Stimulated activated CD4-positive, alpha-beta T cell treated with anti-CD3 and anti-CD28 coated beads, TNF-alpha, amount 100 ng/mL, for 1 hour (primary cell): ENCODE results near the gene ROPN1.
"Not testable (repeated sequence)": the region's sequence is repeated elsewhere in the genome, so short reads cannot be mapped to it uniquely, and the experiment has no call there.

Source experiments
- DNase-seq, 3 donors: peaks; one replicate each; pipeline ENCODE4 v3.0.0-alpha.2; 2020; ENCODE audit warnings: low read depth in 3 of 3, low spot score in 1 of 3

Gene ROPN1

DNA sequence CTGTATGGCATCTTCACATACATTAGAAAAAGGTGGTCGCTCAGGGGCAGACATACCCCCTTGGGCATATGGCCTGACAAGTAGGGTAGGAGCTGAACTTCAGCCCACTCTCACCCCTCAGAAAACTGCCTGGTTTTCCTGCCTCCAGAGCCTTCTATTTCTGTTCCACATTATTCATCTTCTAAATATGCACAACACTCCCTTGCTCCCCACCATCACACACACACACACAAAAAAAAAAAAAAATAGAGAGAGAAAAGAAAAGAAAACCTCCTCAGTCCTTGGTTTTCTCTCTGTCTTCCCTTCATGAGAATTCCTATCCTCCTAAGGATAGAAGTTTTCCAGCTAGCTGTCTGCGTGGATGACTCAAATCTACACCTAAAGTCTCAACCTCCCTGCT lies 5.6 kb upstream of the ROPN1 start:
- DNase-seq = no peak

DNA sequence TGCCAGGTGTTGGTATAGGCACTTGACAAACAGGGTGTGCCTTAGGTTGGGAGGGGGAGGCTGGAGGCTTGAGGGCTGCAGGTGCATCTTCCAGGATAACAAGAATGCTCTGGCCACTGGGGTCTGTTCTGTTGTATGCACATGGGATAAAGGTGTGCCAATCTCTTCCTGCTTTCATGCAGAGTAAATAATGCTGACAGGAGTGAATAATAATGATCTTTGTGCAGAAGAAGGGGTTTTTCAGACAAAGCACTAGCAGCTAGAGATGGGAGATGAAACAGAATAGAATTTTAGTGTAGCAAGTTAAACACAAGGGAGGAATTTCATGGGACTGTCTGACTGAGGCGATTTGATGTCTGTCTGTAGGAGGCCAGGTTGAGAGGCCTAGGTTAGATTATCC lies 1.9 kb upstream of the ROPN1 start:
- DNase-seq = no peak

DNA sequence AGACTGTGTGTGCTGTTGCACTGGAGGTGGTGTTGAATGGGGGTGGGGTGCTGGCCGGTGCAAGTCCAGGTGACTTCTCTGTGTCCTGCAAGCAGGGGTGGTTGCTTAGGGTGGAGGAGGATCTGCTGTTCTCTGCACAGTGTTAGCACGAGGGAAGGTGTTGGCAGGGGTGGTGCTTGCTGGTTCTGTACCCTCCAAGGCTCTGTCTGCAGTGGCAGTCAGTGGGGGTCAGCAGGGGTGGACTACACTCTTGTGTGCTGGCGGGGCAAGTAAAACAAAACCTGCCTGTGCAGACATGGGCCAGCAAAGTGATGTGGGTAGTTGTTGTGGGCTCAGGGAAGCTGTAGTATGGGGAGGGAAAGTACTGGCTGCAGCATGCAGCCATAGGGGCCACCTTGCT lies 5.5 kb downstream of the ROPN1 start:
- DNase-seq = no peak

DNA sequence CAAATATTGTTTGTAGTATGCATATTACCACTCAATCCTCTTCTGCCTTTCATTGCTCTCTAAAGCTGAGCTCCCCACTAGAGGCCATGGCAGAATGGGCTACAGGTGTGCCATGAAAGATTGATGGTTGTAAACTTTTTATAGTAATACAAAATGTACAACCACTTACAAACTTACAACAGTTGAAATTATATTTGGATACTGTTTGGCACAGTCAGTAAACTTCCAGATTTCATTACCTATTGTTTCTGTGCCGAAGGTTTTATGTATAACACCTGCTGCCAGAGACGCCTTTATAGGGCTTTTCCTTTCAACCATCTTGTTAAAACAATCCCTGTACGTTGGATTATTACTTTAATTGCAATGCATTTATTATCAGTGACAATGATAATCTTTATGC lies 7.0 kb downstream of the ROPN1 start:
- DNase-seq = no peak

DNA sequence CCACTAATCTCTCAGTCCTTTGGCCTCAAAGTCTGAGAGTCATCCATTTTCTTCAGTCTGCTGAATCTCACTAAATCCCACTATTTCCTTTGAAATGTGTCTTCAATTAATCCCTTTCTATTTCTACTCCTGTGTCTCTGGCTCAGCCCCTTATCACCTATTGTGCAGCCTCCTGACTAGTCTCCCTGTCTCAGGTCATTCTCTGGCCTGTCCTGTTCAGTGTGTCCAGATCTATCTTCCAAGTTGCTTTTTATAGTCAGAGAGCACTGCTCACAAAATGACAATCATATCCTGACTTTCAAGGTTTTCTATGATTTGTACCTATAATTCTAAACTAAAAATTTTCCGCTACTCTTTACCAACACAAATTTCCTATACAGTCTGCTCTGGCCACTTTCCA lies 7.6 kb downstream of the ROPN1 start:
- DNase-seq = no peak

DNA sequence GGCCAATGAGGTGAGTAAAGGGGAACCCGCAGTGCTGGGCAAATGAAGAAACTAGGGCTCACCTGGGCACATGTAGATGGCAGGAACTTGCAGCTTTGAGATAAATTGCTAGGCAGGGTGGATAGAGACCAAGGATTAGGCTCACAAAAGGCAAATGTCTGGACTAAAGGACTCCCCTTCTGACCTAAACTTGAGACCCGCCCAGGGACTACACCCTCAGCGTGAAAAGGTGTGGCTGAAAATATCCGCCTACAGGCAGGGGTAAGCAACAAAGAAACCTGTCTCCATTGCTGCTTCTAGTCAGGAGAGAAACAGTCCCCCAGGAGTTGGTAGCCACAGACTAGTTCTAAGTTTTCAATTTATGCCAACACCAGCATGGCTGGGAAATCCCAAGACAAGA lies 10.6 kb downstream of the ROPN1 start:
- not testable (repeated sequence) for DNase-seq

DNA sequence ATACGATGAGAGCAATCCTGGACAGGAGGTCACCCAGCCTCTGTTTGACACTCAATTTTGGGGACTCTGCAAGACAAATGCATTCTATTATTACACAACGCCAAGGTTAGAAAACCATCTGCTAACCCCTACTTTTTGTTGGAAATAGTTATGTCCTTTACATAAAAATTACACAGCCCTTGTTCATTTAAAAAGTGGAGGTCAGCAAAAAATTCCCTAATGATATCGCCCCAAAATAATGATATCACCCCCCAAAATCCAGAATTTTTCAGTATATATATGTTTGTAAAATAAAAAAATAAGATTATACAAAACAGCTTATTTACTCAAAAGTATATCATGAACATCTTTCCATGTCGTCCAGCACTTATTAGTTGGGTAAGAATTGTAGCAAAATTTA lies 11.4 kb downstream of the ROPN1 start:
- no peak for DNase-seq

DNA sequence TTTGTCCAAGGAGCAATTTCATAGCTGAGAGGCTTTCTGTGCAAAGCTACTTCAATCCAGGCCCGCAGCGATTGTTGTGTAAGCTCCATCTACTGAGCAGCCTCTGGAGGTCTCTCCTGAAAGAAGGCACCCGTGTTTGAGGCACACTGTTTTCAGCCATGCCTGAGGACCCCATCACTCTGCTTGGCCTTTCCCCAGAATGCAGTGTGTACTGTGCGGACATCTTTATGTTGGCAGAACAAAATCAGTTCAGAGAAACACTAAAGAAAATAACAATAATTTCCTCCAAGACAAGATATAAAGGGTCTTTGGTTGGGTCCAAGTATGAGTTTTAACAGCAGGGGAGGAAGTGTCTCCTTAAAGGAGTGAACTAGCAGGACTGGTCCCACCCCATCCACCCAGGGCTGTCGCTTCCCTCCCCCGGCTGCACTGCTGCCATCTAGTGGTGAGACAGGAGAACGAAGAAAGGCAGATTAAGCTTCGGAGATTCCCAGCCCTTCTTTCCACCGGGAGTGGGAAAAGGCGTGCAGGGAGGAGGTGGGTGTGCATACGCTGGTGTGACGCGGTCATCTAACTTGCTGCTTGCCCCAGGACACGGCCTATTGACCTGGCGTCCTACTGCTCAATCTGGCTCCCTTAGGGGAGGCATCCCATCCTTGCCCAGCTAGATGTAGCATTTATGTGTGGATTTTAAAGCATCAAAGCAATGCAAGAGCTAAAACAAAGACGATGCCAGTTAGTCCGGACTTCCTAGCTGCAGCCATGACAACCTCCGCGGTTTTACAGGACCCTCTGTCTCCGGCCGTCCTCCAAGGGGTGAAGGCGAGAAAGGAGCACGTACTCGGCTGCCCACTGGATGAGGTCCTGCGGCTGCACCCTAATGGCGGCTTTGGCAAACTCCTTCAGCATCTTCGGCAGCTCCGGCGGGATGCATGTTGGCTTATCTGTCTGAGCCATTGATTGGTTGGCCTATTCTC lies 12.1 kb downstream of the ROPN1 start:
- DNase-seq = not testable (repeated sequence)

DNA sequence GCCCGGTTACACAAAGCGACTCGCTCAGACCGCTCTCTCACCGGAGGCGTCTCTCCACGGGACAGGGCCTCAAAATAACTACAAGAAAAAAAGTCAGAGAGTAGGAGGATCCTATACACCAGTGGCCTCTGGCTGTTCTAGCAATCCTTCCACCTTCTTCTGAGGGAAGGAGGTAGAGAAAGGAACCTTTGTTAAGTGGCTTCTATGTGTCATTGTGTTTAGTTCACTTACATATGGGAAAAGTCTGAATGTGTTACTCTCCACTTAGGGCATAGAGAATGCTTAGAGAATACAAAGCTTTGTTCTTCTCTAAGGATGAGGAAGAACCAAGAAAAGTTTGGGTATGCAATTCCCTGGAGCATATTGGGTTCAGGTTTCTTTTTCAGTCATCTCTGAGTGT lies 15.0 kb downstream of the ROPN1 start:
- not testable (repeated sequence) for DNase-seq

DNA sequence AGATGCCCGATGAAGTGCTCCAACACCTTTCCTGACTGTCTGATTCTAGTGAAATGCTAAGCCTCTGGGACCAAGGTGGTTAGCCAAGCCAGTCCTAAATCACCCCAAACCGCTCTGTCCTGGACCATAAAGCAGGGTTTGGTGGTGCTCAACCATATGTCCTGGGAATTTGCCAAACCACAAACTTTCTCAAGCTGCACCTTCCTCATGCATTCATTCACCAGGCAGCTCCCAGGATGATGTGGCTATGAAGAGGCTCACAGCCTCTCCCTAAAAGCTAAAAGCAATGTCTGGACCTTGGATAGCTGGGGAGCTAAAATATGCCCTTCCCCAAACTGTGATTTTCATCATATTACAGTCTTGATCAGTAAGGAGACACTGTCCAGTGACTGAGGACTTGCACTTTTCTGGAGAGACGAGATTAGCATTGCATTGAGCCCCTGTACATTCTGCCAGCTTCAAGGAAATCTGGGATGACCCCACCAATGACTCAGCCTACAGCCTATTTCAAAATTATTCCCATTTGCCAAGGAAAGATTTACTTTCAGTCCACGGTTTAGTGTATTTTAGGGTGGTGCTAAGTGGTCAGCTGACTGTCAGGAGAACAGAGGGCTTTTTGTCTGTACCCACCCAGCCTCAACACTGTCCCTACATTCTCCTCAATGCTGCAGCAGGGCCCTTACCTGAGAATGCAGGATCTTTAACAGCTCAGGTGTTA lies 15.6 kb downstream of the ROPN1 start:
- not testable (repeated sequence) for DNase-seq

DNA sequence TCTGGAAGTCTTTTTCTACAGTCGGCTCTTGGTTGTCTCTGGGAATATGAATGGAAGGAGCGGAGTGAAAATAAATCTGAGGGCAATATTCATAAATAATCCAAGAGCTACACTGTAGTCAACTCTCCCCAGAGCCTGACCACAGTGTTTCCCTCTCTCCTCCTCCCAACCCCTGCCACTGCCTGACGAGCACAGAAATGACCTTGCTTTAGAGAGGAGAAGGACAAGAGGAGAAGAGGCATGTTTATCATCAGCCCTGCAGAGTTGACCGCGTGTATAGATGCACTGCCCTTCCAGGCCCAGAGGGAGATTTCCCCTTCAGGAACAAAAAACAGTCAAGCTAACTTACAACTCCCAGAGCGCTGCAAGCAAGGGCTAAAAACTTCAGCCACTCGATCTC lies 16.9 kb downstream of the ROPN1 start:
- DNase-seq = not testable (repeated sequence)

DNA sequence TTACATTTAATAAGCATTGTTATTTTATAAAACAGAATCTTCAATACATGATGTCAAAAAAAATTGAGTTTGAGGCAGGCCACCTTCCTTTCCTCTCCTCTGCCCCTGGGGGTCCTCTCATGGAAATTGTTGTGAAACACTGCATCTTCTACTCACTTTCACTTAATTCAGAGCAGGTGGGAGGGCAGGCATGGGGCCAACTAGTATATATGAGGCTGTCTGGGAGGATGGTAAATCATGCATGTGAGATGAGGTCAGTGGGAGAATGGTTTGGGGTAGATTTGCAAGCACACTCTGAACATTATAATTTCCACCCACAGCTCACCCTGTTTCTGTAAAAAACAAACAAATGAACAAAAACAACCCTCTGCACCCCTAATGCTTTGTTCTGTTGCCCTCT lies 20.5 kb downstream of the ROPN1 start:
- DNase-seq = no peak

DNA sequence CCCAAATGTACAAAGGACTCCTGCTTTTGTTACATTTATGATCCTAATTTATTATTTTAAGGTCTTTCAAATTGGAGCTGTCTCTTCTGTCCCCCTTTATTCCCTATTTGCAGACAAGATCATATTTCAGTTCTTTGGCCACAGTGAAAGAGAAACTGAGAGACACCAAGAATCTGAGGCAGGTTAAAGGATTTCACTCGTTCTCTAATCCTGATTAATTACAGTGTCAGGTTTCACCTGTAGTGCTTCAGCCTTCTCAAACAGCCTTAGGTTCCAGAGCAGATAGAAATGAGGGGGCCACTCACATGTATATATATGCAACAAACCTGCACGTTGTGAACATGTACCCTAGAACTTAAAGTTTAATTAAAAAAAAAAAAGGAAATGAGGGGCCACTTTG lies 24.7 kb downstream of the ROPN1 start:
- not testable (repeated sequence) for DNase-seq

DNA sequence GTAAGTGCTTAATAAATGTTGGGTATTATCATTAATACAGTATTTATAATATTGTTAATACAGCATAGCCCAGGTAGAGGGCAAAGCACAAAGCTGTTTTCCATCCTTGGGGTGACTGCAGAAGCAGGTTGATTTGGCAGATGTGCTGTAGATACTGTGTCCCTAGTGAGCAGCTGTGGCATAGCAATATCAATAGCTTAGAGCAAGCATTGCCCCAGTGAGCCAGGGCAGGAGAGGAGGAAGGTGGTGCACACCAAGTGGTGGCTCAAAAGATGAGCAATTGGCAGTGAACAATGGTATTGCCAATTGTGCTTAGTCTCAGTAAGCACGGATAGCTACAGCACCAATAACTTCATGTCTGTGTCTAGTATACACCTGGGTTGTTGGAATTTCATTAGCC lies 25.1 kb downstream of the ROPN1 start:
- DNase-seq = not testable (repeated sequence)

DNA sequence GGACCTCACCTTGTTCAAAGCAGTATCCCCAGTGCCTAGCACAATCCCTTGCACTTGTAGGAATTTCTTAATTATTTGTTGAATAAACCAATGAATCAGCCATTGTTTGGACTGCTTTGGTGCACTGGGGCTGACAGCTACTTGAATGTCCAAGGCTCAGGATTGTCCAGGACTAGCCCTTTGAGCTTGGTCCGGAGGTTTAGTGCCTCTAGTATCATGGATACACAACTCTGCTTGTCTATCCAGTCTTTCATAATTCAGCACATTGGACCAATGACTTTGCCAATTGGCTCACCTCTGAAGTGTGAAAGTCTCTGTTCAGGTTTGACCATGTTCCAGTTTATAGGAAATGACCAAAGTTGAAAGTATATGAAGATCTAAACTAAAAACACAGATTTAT lies 27.1 kb downstream of the ROPN1 start:
- not testable (repeated sequence) for DNase-seq

DNA sequence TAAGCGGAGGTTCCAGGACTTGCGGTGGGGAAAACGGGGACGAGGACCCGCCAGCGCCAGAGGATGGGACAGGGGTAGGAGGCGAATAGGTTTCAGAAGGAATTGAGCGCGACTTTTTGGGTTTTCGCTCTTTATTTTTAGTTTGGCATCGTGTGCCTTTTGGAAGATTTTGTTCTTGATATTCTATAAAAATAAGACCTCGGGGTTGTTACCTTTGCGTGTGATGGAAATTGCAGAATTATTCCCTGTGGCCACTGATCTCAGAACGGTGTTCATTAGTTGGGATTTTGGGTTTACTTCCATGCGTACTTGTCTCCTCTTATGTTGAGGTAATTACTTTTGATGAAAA lies 30.4 kb downstream of the ROPN1 start:
- DNase-seq = no peak

DNA sequence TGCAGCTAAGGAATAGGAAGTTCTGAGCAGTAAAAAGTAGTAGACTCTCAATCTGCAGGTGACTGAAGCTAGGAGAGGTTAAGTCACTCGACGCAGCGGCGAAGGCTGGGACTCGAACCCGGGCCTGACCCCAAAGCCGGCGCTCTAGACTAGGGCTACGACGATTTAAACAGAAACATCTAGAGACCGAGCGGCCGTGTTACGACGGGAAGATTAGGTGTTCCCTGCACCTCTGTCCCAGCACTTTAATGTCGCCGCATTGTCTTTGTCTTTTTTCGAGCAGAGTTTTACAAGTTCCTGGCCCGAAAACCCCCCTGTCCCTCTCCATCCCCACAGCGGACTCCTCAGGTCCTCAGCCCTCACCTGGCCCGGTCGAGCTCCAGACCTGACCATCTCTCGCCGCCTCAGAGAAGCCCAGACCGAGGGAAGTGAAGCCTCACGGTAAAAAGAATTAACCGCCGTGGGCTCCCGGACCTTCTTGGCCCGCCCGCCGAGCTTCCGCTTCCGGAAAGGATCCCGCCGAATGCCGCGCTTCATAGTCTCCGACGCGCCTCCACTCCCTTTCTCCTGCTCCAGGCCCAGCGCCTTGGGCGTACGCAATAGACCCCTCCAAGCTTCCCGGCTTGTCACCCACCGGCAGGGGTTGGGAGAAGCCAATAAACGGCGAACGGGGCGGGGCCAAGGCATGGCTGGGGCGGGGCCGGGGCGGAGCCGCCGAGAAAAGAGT lies 31.0 kb downstream of the ROPN1 start, which contains the start of gene CCDC14:
Gene CCDC14 (minus strand): TSS at position 449 of the 727 bp plus-strand sequence. CDS start 56 bp downstream, at position 393.
- DNase-seq = peak; percentile 11 to 70 (median 37)

DNA sequence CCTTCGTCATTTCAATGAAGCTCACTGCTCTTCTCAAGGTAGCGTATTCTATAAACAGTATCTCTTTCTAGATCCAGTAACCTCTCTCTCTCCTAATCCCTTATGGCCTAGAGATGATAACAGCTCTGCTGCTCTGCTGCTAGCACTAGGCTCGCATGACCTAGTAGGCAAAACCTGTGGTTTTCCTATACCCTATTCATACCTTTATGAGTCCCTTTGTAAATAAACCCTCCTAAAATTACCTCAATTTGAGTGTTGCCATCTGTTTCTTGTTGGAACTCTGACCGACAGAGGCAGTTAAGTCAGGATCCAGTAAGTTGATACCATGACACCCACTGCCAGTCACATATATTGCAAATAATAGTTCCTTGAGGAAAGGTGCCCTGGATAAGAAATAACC lies 38.2 kb downstream of the ROPN1 start:
- no peak for DNase-seq

DNA sequence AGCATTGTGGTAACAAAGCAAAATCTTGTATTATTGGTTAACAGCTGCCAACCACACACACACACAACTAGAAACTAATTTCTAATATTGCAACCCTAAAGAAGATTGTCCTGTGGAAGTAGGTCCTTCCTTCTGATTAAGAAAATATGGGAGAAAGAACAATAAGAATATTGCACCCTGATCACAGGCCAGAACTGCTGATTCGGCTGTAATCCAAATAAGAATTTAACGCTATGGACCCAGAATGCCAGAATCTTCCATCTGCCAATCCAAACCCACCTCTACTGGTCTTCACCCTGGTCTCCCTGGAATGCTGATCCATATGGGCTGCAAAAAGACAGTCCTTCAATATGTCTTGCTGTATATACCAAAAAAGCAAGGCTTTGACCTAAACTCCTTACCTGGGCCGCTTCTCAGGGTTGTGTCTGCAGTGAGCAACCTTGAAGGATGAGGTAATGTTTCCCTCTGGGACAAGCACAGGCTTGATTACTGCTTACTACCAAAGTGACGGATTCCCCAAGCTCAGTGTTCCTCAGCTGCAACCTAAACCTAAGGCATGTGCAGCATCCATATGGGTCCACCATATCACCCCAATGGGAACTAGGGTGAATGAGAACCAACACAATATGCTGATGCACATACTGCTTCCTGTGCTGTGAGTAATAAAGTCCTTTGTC lies 38.9 kb downstream of the ROPN1 start:
- DNase-seq = no peak

DNA sequence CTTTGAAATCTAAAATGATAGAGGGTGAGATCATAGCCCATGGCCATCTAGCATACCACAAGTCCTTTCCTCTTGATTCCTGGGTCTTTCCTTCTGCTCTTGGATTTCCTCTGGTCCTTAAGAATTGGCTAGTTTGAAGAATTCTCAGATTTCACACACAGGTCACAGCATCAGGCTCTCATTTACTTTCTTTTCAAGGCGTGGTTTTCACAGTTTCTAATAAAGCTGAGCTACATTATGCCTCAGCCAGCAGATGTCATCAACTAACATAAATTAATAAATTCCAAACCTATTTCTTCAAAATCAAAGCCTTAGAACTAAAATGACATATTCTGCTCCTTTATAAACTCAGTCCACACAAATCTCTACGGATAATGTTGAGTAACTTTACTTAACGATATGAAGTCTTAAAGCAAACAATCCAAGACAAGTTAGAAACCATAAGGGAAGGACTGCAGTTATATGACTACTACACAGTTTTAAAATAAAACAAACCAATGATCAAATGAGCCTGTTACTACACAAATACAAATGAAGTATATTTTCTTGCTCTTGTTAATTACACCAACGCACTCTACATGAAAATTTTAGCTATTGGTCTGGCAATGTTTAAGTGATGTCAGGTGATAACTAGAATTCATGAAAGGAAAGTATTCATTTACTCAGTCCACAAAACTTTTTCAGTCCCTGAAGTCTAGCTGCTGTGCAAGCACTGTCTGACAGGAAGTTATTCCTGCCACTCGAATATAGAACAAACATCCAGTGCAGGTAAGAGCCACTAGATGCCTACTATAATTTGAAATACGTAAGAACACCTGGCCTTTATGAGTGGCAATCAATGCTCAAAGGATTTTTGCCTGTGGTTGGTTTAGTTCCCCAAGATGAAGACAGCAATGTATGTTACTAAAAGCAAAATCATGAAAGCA lies 40.1 kb downstream of the ROPN1 start:
- no peak for DNase-seq
